ENCODE data around the gene CACNA2D1.

DNA sequence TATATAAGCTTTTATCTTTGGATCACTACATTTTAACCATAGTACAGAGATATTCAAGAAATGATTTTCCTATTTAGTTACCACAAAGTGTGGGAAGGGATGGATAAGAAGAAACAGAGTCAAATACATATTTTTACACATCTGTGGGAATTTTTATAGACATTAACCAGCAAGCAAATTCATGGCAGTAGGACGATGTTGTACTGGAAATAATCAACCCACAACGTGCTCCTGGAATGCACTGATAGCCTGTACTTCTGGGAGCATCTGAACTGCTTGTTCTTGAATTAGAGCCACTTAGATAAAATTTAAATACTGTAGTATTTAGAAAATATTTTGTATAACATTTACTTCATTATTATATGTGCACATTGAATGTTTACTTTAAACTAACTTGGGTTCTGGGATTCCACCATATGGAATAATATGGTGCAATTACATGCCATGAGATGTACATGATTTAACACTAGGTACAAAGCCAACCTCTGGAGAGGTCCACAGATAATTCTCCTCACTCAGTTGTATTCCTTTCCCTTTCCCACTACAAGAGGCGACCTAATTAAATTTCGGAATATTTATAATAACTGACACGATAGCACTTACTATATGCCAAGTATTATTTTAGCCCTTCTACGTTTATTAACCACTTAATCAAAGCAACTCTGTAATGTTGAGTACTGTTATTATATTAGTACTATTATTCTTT lies 508.8 kb downstream of the CACNA2D1 start:
- TF ChIP-seq, protein P1, sequence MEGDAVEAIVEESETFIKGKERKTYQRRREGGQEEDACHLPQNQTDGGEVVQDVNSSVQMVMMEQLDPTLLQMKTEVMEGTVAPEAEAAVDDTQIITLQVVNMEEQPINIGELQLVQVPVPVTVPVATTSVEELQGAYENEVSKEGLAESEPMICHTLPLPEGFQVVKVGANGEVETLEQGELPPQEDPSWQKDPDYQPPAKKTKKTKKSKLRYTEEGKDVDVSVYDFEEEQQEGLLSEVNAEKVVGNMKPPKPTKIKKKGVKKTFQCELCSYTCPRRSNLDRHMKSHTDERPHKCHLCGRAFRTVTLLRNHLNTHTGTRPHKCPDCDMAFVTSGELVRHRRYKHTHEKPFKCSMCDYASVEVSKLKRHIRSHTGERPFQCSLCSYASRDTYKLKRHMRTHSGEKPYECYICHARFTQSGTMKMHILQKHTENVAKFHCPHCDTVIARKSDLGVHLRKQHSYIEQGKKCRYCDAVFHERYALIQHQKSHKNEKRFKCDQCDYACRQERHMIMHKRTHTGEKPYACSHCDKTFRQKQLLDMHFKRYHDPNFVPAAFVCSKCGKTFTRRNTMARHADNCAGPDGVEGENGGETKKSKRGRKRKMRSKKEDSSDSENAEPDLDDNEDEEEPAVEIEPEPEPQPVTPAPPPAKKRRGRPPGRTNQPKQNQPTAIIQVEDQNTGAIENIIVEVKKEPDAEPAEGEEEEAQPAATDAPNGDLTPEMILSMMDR (IDR thresholded peaks at IDR 0.05), result no peak
- no peak for TF ChIP-seq POLR2A (IDR thresholded peaks at IDR 0.05)
